ENCODE results near the gene LRRK2.

GRCh38 chr12:40178701-40179100 is 46.1 kb upstream of the LRRK2 start:
- TF ChIP-seq CTCF (IDR thresholded peaks at IDR 0.05 in 4 of 5, conservative IDR thresholded peaks at IDR 0.05 in 1 of 5): no peak
- no peak for TF ChIP-seq POLR2A (IDR thresholded peaks at IDR 0.05)

Data from gastrocnemius medialis (tissue), 4 donors.